ENCODE measurements around the gene FAM89B. TPM values are rescaled to one million over a fixed set of nuclear protein-coding genes. Genes with fewer than 3 reads are reported as not detected.

FAM89B gene
- total RNA-seq, 1 experiment from 2014 or later, result 43.1 TPM

DNA sequence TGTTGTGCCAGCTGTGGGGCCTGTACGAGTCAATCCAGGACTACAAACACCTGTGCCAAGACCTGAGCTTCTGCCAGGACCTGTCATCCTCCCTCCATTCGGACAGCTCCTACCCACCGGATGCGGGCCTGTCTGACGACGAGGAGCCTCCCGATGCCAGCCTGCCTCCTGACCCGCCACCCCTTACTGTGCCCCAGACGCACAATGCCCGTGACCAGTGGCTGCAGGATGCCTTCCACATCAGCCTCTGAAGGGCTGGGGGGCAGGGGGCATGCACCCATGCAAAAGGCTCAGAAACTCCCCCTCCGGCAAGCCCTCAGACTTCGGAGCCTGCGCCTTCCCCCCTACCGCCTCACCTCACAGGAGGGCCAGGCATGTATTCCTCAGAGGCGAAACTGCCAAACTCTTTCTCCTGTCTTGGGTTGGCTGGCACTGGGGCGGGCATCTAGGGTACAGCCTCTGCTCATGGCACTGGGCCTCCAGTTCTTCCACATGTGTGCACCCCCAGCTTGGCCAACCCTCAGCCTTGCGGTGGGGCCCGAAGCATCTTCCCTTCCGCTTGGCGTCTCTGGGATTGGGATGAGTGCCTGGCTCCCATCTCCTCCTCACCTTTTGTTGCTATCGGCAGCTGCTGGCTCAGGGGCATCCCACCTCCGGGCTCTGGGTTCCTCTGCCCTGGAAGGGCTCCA is 1.2 kb downstream of the FAM89B start:
- no peak for DNase-seq (ENCODE audit: low read depth)

- DNase-seq (ENCODE audit: low read depth), result peak; percentile 98
These were observed 1.9 kb downstream of the FAM89B start for GRCh38 chr11:65574109-65574810.

DNA sequence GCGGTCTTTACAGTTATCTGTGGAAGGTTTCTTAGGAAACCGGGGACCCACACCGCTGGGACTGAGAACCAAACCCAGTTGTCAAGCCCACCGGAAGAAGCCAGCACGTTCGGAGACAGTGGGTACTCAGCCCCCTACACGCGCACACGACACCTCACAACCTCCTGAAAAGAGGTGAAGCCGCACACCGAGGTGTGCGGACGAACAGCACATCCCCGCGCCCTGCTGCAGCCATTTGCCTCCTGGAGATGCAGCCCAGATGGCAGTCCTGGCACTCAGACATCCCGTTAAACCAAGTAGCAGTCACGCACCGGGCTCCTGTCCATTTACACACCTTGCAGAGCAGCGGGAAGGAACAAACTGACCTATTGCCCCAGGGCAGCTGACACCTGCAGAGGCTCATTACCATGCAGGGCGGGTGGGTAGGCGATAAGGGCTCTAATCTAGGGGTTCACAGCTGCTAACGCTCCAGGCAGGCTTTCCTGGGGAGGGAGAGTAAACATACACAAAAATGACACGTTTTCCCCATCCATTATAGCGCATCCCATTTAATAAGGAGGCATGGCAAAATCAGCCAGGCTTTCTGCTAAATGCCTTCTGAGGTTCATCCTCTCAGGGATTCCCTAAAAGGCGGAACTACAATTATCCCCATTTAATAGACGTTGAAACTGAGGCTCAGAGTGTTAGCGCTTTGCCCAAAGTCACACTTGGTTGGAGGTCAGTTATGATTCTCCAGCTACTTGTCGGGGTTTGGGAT is 2.7 kb downstream of the FAM89B start:
- no peak for DNase-seq (ENCODE audit: low read depth)

GRCh38 chr11:65575568-65576231 is 3.4 kb downstream of the FAM89B start, which contains the start of gene EHBP1L1:
Gene EHBP1L1 (plus strand): TSS chr11:65576053. CDS start chr11:65576303, 250 bp downstream.
- DNase-seq (ENCODE audit: low read depth), result peak; percentile 69

DNA sequence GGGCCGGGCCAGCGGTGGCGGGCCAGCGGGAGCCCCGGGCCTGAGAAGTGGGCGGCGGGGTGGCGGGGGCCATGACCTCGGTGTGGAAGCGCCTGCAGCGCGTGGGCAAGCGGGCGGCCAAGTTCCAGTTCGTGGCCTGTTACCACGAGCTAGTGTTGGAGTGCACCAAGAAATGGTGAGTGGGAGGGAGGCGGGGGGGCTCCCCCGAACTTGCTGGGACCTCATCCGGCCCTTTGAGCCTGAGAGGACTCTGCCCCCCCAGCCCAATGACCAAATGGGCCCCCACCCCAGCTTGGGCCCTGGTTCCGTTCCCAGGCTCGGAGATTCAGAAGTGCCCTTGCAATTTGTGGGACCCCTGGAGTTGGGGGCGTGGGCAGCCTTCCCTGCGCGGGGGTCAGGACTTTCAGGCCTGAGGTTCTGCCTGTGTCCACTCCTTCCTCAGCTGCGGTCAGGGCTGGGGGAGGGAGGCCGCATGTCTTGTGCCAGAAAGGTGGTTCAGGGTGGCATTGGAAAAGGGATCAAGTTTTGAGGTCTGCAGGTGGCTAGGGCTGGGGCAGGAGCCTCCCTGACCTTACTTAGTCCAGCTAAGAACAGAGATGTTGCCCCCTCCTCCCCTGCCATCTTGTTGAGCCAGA is 4.0 kb downstream of the FAM89B start:
- DNase-seq (ENCODE audit: low read depth), result no peak

GRCh38 chr11:65576867-65577755 is 4.8 kb downstream of the FAM89B start:
- DNase-seq (ENCODE audit: low read depth), result peak; percentile 90

- no peak for DNase-seq (ENCODE audit: low read depth)
These were observed 5.4 kb downstream of the FAM89B start for GRCh38 chr11:65577756-65578109.

- DNase-seq (ENCODE audit: low read depth), result no peak
These were observed 5.8 kb downstream of the FAM89B start for GRCh38 chr11:65578134-65578533.

DNA sequence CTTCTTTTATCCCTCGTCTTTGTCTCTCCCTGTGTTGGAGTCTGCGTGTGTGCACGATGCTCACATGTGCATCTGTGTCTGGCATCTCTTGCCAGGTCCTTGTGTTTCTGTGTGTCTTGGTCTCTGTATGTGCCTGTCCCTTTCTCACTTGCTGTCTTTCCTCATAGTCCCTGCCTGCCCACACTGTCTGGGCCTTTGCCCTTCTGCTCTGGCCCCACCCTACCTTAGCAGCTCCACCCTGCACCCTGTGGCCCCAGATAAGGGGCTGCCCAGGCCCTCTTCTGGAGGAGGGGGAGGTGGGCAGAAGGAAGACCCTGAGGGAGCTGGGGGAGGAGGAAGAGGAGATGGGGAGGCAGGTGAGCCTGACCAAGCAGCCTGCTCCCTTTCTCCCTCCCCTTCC is 6.3 kb downstream of the FAM89B start:
- no peak for DNase-seq (ENCODE audit: low read depth)

DNA sequence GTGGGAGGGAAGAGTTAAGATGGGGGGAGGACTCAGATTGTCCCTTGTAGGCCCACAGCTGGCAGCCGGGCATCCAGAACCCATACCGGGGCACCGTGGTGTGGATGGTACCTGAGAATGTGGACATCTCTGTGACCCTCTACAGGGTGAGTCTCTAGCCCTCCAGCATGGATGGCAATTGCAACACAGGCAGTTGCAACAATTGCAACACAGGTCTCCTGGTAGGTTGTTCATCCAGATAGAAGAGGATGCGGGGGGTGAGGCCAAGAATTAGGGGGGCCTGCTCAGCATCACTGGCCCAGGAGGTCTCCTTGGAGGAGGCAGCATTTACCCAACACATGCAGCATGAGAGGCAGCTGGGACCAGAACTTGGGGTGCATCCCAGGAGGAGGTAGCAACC is 7.0 kb downstream of the FAM89B start:
- no peak for DNase-seq (ENCODE audit: low read depth)

- no peak for DNase-seq (ENCODE audit: low read depth)
These were observed 7.8 kb downstream of the FAM89B start for GRCh38 chr11:65580031-65580692.

DNA sequence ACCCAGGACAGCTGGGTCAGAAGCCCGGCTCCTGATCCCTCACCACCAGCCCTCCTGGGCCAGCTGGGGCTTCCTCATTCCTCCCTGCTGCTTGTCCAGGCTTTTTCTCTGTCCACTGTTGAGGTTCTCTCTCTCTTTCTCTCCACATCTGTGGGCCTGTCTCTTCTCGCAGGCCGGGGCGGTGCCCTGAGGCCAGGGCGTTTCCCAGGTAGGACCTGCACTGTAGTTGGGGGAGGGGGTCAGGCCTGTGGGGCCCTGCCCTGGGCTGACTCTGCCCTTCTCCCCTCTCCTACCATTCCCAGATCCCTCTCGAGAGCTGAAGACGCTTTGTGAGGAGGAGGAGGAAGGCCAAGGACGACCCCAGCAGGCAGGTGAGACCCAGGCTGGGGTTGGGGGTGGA is 8.4 kb downstream of the FAM89B start:
- no peak for DNase-seq (ENCODE audit: low read depth)

DNA sequence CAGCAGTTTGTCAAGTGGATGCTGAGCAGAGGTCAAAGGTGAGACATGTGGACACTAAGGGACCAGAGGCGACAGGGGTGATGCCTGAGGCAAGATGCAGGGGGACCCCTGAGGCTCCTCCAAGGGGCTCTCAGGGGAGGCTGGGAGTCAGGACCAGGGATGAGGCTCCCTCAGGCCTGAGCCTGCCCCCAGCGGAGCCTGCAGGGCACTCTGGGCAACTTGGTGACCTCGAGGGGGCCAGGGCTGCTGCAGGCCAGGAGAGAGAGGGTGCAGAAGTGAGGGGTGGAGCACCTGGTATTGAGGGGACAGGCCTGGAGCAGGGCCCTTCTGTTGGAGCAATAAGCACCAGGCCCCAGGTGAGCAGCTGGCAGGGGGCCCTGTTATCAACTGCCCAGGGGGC is 9.6 kb downstream of the FAM89B start:
- no peak for DNase-seq (ENCODE audit: low read depth)

DNA sequence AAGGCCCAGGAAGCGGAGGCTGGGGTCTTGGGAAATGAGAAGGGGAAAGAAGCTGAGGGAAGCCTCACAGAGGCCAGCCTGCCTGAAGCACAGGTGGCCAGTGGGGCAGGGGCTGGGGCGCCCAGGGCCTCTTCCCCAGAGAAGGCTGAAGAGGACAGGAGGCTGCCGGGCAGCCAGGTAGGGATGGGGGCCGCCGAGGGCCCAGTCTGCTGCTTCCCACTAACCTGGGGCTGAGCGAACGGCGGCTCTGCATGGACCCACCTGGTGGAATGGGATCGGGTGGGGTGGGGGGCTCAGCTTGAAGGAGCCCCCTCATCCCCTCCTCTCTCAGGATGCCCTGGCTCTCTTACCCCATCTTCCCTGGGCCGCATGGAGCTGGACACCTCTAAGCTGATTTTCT is 11.3 kb downstream of the FAM89B start:
- DNase-seq (ENCODE audit: low read depth), result no peak

DNA sequence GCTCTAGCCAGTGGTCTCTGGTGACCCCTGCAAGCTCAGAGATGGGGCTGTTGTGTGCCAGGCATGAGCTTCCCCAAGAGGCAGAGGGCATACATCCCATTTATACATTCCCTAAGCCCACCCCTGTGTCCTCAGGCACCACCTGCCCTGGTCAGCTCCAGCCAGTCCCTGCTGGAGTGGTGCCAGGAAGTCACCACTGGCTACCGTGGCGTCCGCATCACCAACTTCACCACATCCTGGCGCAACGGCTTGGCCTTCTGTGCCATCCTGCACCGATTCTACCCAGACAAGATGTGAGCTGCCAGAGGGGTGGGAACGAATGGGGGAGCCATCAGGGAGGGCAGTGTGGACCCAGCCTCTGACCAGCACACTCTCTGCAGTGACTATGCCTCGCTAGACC is 11.8 kb downstream of the FAM89B start:
- no peak for DNase-seq (ENCODE audit: low read depth)

DNA sequence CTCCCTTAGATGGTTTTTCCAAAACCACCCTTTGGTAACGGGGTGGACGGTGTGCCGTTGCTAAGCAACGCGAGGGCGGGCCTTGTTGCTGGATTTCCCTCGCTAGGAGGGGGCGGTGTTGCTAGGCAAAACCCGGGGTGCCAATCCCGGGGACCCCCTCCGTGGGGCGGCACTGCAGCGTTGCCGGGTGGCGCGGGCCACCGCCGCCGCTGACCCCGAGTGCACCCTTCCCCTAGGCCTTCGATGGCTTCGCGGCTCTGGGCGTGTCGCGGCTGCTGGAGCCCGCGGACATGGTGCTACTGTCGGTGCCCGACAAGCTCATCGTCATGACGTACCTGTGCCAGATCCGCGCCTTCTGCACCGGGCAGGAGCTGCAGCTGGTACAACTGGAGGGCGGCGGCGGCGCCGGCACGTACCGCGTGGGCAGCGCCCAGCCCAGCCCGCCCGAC is 12.4 kb downstream of the FAM89B start:
- no peak for DNase-seq (ENCODE audit: low read depth)

- DNase-seq (ENCODE audit: low read depth), result no peak
These were observed 13.3 kb downstream of the FAM89B start for GRCh38 chr11:65585396-65586246.

DNA sequence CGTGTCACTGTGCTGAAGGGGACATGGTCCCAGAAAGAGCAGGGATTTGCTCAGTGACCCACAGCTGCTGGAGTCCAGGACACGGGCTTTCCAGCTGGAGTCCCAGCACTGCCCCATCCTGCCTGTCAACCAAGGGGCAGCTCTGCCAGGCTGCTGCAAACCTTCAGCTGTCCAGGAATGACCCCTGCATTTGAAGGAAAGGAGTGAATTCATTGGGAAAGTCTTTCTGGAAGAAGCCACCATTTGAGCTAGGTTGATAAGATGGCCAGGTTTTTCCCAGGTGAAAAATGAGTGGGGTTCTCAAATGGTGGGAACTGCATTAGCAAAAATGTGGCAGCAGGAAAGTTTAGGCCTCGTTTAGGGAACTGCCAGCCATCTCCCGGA is 13.9 kb downstream of the FAM89B start:
- DNase-seq (ENCODE audit: low read depth), result no peak

DNA sequence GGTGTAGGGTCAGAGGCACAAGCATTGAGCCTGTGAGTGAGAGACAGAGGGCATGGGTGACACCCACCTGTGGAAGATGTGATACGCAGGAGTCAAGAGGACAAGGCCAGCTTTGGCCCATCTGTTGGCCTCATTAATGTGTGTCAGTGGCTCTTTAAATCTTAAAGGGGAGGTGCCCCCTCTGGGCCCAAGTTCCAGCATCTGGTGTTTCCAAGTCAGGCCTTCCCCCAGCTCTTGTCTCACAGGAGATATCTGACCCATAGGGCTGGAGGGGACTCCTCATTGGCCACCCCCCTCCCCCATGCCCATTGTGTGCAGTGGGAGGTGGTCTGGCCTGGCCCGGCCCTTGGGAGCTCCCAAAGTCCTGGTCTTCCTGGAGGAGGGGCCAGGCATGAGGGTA is 14.3 kb downstream of the FAM89B start:
- DNase-seq (ENCODE audit: low read depth), result peak; percentile 64

Measured in RPMI7951 (cell line).